Muscle layer of colon (tissue), 2 donors: ENCODE results near the gene RAB3GAP1.
"Not testable (repeated sequence)": the region's sequence is repeated elsewhere in the genome, so short reads cannot be mapped to it uniquely, and the experiment has no call there.

ENCODE experiments used
- H3K27ac ChIP-seq: one replicate; pipeline ENCODE4 v1.7.0; 2013; ENCODE audit warnings: low read depth, mild to moderate bottlenecking, low read length, moderate library complexity
- H3K27me3 ChIP-seq, 2 donors: one replicate each; pipeline ENCODE4 v1.7.0; 2013; ENCODE audit warnings: low read length in 2 of 2, mild to moderate bottlenecking in 2 of 2; ENCODE audit not compliant: insufficient read depth in 2 of 2, control insufficient read depth in 1 of 2
- H3K36me3 ChIP-seq: one replicate; pipeline ENCODE4 v1.7.0; 2013; ENCODE audit warnings: mild to moderate bottlenecking, low read length; ENCODE audit not compliant: insufficient read depth
- H3K4me1 ChIP-seq: one replicate; pipeline ENCODE4 v1.7.0; 2013; ENCODE audit warnings: mild to moderate bottlenecking, low read length; ENCODE audit not compliant: insufficient read depth
- H3K4me3 ChIP-seq, 2 donors: one replicate each; pipeline ENCODE4 v1.7.0; 2013; ENCODE audit warnings: low read length in 2 of 2, low read depth in 1 of 2, mild to moderate bottlenecking in 1 of 2, moderate library complexity in 1 of 2
- H3K9ac ChIP-seq: one replicate; pipeline ENCODE4 v1.7.0; 2013; ENCODE audit warnings: low read length
- H3K9me3 ChIP-seq: one replicate; pipeline ENCODE4 v1.7.0; 2013; ENCODE audit warnings: mild to moderate bottlenecking, low read length
- donor health status: abdominal sarcoma.
- donor health status: Adenocarcinoma of cecum.

The RAB3GAP1 gene

GRCh38 chr2:135029481-135030134 is 22.5 kb upstream of the RAB3GAP1 start:
- no peak overlapping the region for H3K27ac ChIP-seq
- no peak overlapping the region for H3K9ac ChIP-seq
- no peaks in the 10 kb centered on the region for H3K27me3 ChIP-seq
- H3K4me1 ChIP-seq: no peaks in the 10 kb centered on the region
- no peak overlapping the region for H3K4me3 ChIP-seq
- H3K36me3 ChIP-seq: no peaks in the 10 kb centered on the region
- no peaks in the 10 kb centered on the region for H3K9me3 ChIP-seq

GRCh38 chr2:135030826-135031225 is 21.3 kb upstream of the RAB3GAP1 start:
- H3K36me3 ChIP-seq: no peaks in the 10 kb centered on the region
- no peak overlapping the region for H3K9ac ChIP-seq
- no peaks in the 10 kb centered on the region for H3K9me3 ChIP-seq
- H3K27me3 ChIP-seq: no peaks in the 10 kb centered on the region
- H3K27ac ChIP-seq: no peak overlapping the region
- no peak overlapping the region for H3K4me3 ChIP-seq
- no peaks in the 10 kb centered on the region for H3K4me1 ChIP-seq

- not testable (repeated sequence) for H3K4me1 ChIP-seq, H3K27ac ChIP-seq, H3K27me3 ChIP-seq, H3K4me3 ChIP-seq, H3K9me3 ChIP-seq, H3K9ac ChIP-seq, H3K36me3 ChIP-seq
Measured at GRCh38 chr2:135033216-135033615, 18.9 kb upstream of the RAB3GAP1 start.

- no peak overlapping the region for H3K9ac ChIP-seq
- no peaks in the 10 kb centered on the region for H3K36me3 ChIP-seq
- H3K27ac ChIP-seq: no peak overlapping the region
- H3K27me3 ChIP-seq: no peaks in the 10 kb centered on the region
- no peak overlapping the region for H3K4me3 ChIP-seq
- no peaks in the 10 kb centered on the region for H3K4me1 ChIP-seq
- H3K9me3 ChIP-seq: no peaks in the 10 kb centered on the region
Measured at GRCh38 chr2:135037831-135038230, 14.3 kb upstream of the RAB3GAP1 start.

- no peak overlapping the region for H3K4me3 ChIP-seq
- H3K4me1 ChIP-seq: no peaks in the 10 kb centered on the region
- no peak overlapping the region for H3K9ac ChIP-seq
- H3K9me3 ChIP-seq: no peaks in the 10 kb centered on the region
- no peaks in the 10 kb centered on the region for H3K27me3 ChIP-seq
- H3K36me3 ChIP-seq: no peaks in the 10 kb centered on the region
- H3K27ac ChIP-seq: no peak overlapping the region
Measured at GRCh38 chr2:135043345-135043744, 8.7 kb upstream of the RAB3GAP1 start.

GRCh38 chr2:135047300-135047699 is 4.8 kb upstream of the RAB3GAP1 start, which contains the start of gene MAP3K19:
MAP3K19 (minus strand) TSS chr2:135047447; CDS start chr2:135024647, 22,800 bp downstream.
- H3K27me3 ChIP-seq: no peaks in the 10 kb centered on the region
- H3K27ac ChIP-seq: no peak within 1 kb of the TSS
- H3K36me3 ChIP-seq: no peaks in the 10 kb centered on the region
- H3K9ac ChIP-seq: no peak within 1 kb of the TSS
- H3K9me3 ChIP-seq: no peaks in the 10 kb centered on the region
- H3K4me3 ChIP-seq: no peak within 1 kb of the TSS
- H3K4me1 ChIP-seq: no peaks in the 10 kb centered on the region

- no peak overlapping the region for H3K27ac ChIP-seq
- no peaks in the 10 kb centered on the region for H3K27me3 ChIP-seq
- no peaks in the 10 kb centered on the region for H3K9me3 ChIP-seq
- H3K36me3 ChIP-seq: no peaks in the 10 kb centered on the region
- H3K4me1 ChIP-seq: no peaks in the 10 kb centered on the region
- H3K4me3 ChIP-seq: no peak overlapping the region
- no peak overlapping the region for H3K9ac ChIP-seq
Measured at GRCh38 chr2:135048122-135048521, 4.0 kb upstream of the RAB3GAP1 start.

GRCh38 chr2:135050132-135050531 is 2.0 kb upstream of the RAB3GAP1 start:
- H3K27me3 ChIP-seq: no peaks in the 10 kb centered on the region
- no peaks in the 10 kb centered on the region for H3K36me3 ChIP-seq
- H3K27ac ChIP-seq: no peak overlapping the region
- no peak overlapping the region for H3K9ac ChIP-seq
- peaks cover 17% of the 10 kb centered on the region for H3K4me1 ChIP-seq
- no peak overlapping the region for H3K4me3 ChIP-seq
- no peaks in the 10 kb centered on the region for H3K9me3 ChIP-seq

GRCh38 chr2:135050684-135051083 is 1.4 kb upstream of the RAB3GAP1 start:
- H3K4me1 ChIP-seq: peaks cover 17% of the 10 kb centered on the region
- H3K27me3 ChIP-seq: no peaks in the 10 kb centered on the region
- no peak overlapping the region for H3K4me3 ChIP-seq
- H3K9me3 ChIP-seq: no peaks in the 10 kb centered on the region
- no peak overlapping the region for H3K9ac ChIP-seq
- H3K36me3 ChIP-seq: no peaks in the 10 kb centered on the region
- H3K27ac ChIP-seq: no peak overlapping the region

GRCh38 chr2:135052997-135053474 is 944 bp downstream of the RAB3GAP1 start:
- Histone ChIP-seq H3K9ac (peak overlapping the region; percentile 89), H3K27ac (peak overlapping the region; percentile 74), H3K9me3 (no peaks in the 10 kb centered on the region), H3K36me3 (no peaks in the 10 kb centered on the region), H3K4me1 (peaks cover 17% of the 10 kb centered on the region), H3K27me3 (no peaks in the 10 kb centered on the region), H3K4me3 (peak overlapping the region; percentile 87 to 88)

GRCh38 chr2:135055182-135055786 is 3.2 kb downstream of the RAB3GAP1 start:
- Histone ChIP-seq H3K36me3 (no peaks in the 10 kb centered on the region), H3K9ac (no peak overlapping the region), H3K4me3 (no peak overlapping the region), H3K4me1 (peaks cover 17% of the 10 kb centered on the region), H3K27ac (no peak overlapping the region), H3K9me3 (no peaks in the 10 kb centered on the region), H3K27me3 (no peaks in the 10 kb centered on the region)

- Histone ChIP-seq H3K9me3 (no peaks in the 10 kb centered on the region), H3K27ac (no peak overlapping the region), H3K36me3 (peaks cover 10% of the 10 kb centered on the region), H3K27me3 (no peaks in the 10 kb centered on the region), H3K4me3 (no peak overlapping the region), H3K9ac (no peak overlapping the region), H3K4me1 (peaks cover 17% of the 10 kb centered on the region)
Measured at GRCh38 chr2:135056790-135057189, 4.7 kb downstream of the RAB3GAP1 start.
